Progenitor cell of endocrine pancreas (in vitro differentiated cells): ENCODE measurements around the gene PPHLN1. TPM values are rescaled to one million over a fixed set of nuclear protein-coding genes. Genes with fewer than 3 reads are reported as not detected.

ENCODE experiments used
- DNase-seq: peaks from one replicate; pipeline ENCODE4 v3.0.0; 2021; ENCODE audit warnings: low spot score; ENCODE audit not compliant: unreplicated experiment
- H3K27ac Mint-ChIP-seq: 2 replicates; pipeline ENCODE4 v1.8.0; 2021; ENCODE audit warnings: mild to moderate bottlenecking, moderate library complexity, mixed read lengths
- H3K27me3 Mint-ChIP-seq: 2 replicates; pipeline ENCODE4 v1.8.0; 2021; ENCODE audit warnings: mixed read lengths
- H3K36me3 Mint-ChIP-seq: 2 replicates; pipeline ENCODE4 v1.8.0; 2022; ENCODE audit warnings: mixed read lengths; ENCODE audit not compliant: insufficient read depth
- H3K4me1 Mint-ChIP-seq: 2 replicates; pipeline ENCODE4 v1.8.0; 2021; ENCODE audit warnings: low read depth, mixed read lengths
- H3K4me3 Mint-ChIP-seq: 2 replicates; pipeline ENCODE4 v1.8.0; 2021; ENCODE audit warnings: low read depth, mild to moderate bottlenecking, moderate library complexity, mixed read lengths
- H3K9me3 Mint-ChIP-seq: 2 replicates; pipeline ENCODE4 v1.8.0; 2021; ENCODE audit warnings: low read depth, mixed read lengths
- total RNA-seq: library from RNA; stranded (reverse); gene quantifications from 2 replicates; pipeline ENCODE4 v1.2.1, GENCODE V29; 2021
- TF ChIP-seq, protein P1 (sequence below): fragments of 200-600 bp; sonication (generic); IDR thresholded peaks from one replicate; pipeline ENCODE4 v1.5.0; 2021; ENCODE audit warnings: antibody characterized with exemption, mild to moderate bottlenecking; ENCODE audit not compliant: unreplicated experiment

PPHLN1 gene
- total RNA-seq, 1 donor from 2014 or later: 62.2 TPM

- H3K36me3 Mint-ChIP-seq: peaks cover 39% of the 10 kb centered on the region
- H3K9me3 Mint-ChIP-seq: no peaks in the 10 kb centered on the region
- no peak overlapping the region for H3K4me3 Mint-ChIP-seq
- DNase-seq: no peak
- peaks cover 4% of the 10 kb centered on the region for H3K4me1 Mint-ChIP-seq
- H3K27me3 Mint-ChIP-seq: no peaks in the 10 kb centered on the region
- TF ChIP-seq, protein P1, sequence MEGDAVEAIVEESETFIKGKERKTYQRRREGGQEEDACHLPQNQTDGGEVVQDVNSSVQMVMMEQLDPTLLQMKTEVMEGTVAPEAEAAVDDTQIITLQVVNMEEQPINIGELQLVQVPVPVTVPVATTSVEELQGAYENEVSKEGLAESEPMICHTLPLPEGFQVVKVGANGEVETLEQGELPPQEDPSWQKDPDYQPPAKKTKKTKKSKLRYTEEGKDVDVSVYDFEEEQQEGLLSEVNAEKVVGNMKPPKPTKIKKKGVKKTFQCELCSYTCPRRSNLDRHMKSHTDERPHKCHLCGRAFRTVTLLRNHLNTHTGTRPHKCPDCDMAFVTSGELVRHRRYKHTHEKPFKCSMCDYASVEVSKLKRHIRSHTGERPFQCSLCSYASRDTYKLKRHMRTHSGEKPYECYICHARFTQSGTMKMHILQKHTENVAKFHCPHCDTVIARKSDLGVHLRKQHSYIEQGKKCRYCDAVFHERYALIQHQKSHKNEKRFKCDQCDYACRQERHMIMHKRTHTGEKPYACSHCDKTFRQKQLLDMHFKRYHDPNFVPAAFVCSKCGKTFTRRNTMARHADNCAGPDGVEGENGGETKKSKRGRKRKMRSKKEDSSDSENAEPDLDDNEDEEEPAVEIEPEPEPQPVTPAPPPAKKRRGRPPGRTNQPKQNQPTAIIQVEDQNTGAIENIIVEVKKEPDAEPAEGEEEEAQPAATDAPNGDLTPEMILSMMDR: no peak
- no peak overlapping the region for H3K27ac Mint-ChIP-seq
These were observed 132.6 kb downstream of the PPHLN1 start for GRCh38 chr12:42458575-42458974.

DNA sequence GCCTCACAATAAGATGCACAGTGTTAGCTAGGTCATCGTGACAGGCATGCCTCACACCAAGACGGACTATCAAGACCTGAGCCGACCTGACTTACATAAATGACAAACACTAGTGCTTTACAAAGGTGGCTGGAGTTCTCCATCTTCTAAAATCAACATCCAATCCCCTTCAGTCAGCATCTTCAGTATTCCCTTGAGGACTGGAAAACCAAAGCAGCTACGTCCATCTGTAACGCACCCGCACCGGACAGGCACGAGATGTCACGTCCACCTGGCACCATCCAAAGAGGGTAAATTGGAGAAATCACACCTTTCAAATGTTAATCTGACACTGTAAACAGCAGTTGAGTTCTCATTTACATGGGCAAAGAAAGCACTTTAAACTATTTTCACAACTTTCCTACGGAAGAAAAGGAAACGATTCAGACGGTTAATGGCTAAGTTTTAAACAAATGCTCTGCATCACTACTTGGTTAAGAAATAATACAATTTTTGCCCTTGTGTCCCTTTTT, 133.4 kb downstream of the PPHLN1 start:
- Mint-ChIP-seq H3K27ac (peak overlapping the region; percentile 70), H3K36me3 (peaks cover 46% of the 10 kb centered on the region), H3K4me1 (peaks cover 4% of the 10 kb centered on the region), H3K9me3 (no peaks in the 10 kb centered on the region), H3K27me3 (no peaks in the 10 kb centered on the region), H3K4me3 (no peak overlapping the region)
- TF ChIP-seq, protein P1: no peak
- no peak for DNase-seq

DNA sequence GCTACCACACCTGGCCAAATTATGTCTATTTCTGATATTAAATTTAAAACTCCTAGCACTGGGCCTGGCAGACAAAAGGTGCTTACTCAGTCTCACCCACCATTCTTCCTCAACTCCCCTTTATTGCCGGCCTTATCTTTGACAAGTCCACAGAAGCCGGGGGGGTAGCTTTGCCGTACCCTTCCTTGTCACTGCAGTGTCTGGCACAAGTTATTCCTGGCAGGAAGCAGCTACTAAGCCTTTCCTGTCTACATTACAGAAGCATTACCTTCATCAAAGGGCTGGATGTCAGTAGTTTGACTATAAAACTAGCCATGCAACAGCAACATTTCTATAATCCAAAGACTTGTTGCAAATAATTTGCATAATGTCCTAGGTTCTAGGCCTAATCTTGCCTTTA, 136.5 kb downstream of the PPHLN1 start:
- no peak overlapping the region for H3K4me3 Mint-ChIP-seq
- TF ChIP-seq, protein P1: no peak
- H3K36me3 Mint-ChIP-seq: peaks cover 57% of the 10 kb centered on the region
- no peak for DNase-seq
- no peaks in the 10 kb centered on the region for H3K27me3 Mint-ChIP-seq
- peak overlapping the region; percentile 76 for H3K27ac Mint-ChIP-seq
- no peaks in the 10 kb centered on the region for H3K9me3 Mint-ChIP-seq
- H3K4me1 Mint-ChIP-seq: no peaks in the 10 kb centered on the region

- no peaks in the 10 kb centered on the region for H3K9me3 Mint-ChIP-seq
- H3K36me3 Mint-ChIP-seq: peaks cover 56% of the 10 kb centered on the region
- TF ChIP-seq, protein P1: no peak
- H3K4me1 Mint-ChIP-seq: no peaks in the 10 kb centered on the region
- no peak overlapping the region for H3K4me3 Mint-ChIP-seq
- no peaks in the 10 kb centered on the region for H3K27me3 Mint-ChIP-seq
- no peak overlapping the region for H3K27ac Mint-ChIP-seq
- DNase-seq: no peak
These were observed 137.7 kb downstream of the PPHLN1 start for GRCh38 chr12:42463671-42464070.

GRCh38 chr12:42468341-42468821, 142.4 kb downstream of the PPHLN1 start:
- no peak for DNase-seq
- Mint-ChIP-seq H3K27ac (no peak overlapping the region), H3K4me3 (no peak overlapping the region), H3K4me1 (peaks cover 22% of the 10 kb centered on the region), H3K9me3 (no peaks in the 10 kb centered on the region), H3K36me3 (peaks cover 54% of the 10 kb centered on the region), H3K27me3 (no peaks in the 10 kb centered on the region)
- TF ChIP-seq, protein P1: no peak
